Measurements from ENCODE around the gene CST4.
A peak's percentile ranks its signal among the peaks of the same experiment; 100 is the strongest.
"Not testable (repeated sequence)": the region's sequence is repeated elsewhere in the genome, so short reads cannot be mapped to it uniquely, and the experiment has no call there.

CST4 gene

DNA sequence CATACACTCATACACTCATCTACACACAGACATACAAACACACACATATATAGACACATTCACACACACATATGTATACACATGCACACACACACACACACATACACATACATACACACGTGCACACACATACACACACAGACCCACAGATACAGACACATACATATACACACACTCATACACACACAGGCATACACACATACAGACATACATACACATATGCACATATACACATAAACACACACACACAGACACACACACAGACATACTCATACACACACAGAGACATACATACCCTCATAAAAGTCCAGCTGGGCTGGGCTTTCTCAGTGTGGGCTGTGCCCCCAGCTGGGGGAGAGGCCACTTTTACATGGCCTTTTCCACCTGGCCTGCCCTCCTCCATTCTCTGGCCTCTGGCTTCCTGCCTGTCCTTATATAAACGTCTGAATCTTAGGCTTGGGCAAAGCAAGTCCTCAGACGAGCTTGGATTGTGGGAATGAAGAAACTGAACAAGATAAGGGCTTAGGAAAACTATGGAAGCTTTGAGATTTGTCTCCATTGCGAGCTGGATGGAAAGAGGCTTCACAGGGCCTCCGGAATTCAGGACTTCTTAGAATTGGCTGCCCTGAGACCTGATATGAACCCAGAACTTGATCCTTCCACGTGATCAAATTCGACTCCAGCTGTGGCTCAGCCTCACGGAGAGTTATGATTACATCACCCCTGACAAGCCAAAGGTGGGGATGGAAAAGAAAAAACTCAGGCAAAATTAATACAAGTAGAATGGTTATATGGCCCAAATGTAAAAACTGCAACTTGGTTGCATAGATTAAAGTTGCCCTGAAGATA lies 28.6 kb downstream of the CST4 start:
- DNase-seq, result no peak

DNA sequence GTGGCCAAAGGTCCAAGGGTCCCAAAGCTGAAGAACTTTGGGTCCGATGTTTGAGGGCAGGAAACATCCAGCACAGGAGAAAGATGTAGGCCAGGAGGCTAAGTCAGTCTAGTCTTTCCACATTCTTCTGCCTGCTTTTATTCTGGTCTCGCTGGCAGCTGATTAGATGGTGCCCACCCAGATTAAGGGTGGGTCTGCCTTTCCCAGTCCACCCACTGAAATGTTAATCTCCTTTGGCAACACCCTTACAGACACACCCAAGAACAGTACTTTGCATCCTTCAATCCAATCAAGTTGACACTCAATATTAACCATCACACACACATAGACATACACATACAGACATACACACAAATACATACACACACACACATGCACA lies 29.2 kb downstream of the CST4 start:
- not testable (repeated sequence) for DNase-seq

DNA sequence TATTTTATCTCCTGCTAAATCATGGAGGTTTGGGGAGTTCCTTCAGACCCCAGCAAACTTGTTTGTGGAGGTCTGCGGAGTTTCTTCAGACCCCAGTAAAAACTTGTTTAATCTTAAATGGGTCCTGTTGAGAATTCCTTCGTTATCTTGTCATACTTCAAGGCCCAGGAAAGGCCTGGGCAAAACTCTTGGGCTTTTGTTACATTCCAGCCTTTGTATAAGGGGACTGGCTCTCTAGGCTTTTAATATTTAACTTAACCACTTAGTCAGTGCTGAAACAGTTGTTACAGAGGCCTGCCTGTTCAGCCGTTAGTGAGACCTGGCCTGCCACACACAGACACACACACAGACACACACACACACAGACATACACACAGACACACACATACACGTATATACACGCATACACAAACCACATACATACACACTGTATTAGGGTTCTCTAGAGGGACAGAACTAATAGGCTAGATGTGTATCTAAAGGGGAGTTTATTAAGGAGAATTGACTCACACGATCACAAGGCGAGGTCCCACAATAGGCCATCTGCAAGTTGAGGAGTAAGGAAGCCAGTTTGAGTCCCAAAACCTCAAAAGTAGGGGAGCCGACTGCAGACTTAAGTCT lies 29.7 kb downstream of the CST4 start:
- no peak for DNase-seq

DNA sequence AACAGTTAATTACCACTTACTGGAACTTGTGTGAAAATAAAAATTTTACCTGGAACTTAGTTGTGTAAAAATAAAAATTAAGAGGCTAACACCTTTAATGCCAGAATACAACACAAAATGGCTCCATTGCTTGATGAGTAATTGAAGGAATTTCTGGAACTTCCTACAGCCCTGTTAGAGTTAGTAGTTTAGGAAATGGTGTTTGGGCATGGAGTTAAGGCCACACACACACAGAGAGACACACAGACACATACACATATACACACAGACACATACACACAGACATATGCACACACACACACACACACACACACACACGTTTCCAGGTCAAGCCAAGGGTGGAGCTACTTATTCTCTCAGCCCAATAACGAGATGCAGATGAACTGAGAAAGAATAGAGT lies 30.5 kb downstream of the CST4 start:
- no peak for DNase-seq

DNA sequence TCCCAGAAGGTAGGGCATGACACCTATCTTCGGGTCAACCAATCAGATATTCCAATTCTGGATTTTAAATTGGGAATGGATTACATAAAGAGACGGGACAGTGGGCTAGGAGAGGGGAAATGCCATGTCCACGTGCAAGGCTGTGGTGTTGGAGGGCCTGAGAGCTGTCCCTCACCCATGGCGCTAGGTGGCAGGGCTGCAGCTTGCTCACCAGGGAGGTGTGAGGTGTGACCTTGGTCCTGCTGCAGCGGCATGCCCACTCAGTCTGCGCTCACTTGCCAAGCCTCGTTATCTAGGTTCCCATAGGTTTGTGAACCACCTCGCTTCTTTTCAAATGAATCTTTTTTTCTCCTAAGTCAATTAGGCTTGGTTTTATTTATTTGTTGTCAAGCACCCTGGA lies 31.6 kb downstream of the CST4 start:
- no peak for DNase-seq

DNA sequence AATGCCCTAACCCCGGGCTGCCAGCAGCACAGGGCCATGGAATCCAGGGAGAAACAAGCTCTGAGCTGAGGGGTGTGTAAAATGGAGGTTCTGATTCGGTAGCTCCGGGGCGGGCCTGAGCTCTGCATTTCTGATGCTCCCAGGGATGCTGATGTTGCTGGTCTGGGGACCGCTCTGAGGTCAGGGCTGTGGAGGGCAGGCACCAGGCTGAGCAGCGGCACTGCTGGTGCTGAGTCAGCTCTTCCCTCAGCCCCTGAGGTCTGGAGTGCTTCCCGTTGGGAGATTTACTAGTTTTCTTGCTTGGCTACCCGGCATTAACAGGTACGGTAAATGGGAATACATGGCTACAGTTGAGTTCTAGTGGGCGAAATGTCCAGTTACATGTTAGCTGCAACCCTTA lies 32.5 kb downstream of the CST4 start:
- DNase-seq, result no peak

DNA sequence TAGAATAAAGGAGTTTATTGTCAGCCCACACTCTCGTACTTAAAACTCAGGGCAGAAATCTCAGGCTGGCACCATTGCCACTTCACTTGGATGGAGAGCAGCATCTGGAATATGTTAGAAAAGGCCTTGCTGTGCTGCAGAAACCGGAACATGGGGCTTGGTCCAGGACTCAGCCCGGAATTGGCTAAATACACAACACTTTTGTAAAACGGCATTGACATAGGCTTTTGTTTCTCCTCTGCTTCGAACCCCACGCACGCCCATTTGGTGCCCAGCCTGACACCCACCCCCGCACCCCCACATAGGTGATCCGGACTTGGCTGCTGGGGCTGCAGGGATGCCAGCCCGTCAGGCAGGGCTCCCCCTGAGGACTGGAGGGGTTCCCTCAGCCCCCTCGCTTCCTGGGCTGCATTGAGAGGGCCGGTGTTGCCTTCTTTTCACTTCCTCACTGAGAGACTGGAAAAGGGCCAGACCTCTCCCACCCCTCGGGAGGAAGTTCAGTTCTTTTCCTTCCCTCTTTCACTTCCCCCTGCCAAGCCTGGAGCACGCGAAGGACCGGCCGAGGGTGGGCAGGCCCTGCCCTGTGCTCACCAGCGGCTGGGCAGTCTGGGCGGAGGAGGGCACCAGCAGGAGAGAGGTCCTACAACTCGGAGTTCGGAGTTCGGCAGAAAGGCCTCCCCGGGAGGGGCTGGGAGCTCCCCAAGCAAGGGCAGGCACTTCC lies 33.2 kb downstream of the CST4 start:
- peak; percentile 75 to 79 for DNase-seq

DNA sequence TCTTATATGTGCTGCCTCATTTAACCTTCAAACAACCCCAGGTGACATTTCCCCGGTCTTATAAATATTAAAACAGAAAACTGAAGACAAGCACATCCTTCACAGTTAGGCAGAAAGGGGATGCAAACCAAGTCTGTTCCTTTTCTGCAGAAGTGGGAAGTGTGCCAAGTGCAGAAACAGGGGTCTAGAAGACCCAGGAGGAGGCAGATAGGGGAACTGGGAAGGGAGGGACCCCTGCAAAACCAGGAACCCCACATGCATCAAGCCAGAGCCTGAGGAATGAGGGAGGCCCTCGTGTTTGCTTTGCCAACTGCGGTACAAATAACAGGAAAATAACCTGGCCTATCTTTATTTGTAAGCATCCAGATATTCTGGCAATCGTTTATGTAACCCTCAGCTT lies 34.1 kb downstream of the CST4 start:
- no peak for DNase-seq

DNA sequence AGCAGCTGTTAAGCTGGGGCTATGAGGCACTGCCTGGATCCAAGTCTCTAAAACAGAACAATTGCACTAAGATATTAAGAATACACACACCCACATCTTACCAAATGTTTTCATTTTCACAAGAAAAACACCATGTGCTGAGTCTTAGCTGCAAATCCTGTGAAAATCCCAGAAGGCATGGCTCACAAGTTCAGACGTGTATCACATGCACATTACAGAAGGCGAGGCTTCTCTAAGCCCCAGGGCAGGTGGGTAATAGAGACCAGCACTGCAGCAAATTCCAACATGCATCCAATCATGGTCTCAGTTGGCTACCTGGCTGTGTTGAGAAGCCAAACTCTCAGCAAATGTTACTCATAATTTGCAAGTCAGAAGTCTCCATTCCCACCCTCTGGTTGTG lies 34.8 kb downstream of the CST4 start:
- DNase-seq, result no peak

DNA sequence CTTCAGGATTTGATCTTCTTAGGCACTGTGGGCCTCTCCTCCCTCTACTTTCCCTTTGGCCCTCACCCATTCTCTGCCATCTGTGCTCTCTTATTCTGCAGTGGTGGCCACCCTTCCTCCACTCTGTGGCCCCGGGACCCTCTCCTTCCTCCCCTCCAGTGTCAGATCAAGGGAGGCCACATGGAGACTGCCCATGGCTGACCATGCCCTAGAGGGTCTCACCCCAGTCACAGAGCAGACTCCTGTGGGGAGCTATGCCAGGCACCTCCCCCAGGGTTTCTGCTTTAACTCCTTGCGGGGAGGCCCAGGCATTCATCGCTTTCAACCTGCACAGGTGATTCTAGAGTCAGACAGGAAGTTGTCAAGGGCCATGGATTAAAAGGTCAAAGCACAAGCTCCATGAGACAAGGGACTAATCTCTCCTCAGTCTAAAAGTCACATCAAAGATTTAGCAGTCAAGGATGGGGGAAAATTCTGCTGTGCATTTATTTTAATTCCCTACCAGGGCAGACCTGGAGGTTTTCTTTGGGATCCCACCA lies 35.4 kb downstream of the CST4 start:
- no peak for DNase-seq

DNA sequence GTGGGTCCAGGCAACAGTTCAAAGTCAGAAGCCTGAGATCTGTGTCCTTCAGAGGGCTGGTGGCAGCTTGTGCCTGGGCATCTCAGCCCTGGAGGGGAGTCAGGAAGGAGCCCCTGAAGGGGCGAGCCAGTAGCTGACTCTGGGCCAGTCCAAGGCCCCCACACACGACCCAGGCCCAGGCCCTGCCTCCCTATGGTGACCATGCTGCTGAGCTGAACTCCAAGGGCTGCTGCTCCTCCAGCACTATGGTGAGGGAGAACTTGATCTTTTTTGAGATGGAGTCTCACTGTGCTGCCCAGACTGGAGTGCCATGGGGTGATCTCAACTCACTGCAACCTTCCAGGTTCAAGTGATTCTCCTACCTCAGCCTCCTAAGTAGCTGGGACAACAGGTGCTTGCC lies 35.9 kb downstream of the CST4 start:
- no peak for DNase-seq

DNA sequence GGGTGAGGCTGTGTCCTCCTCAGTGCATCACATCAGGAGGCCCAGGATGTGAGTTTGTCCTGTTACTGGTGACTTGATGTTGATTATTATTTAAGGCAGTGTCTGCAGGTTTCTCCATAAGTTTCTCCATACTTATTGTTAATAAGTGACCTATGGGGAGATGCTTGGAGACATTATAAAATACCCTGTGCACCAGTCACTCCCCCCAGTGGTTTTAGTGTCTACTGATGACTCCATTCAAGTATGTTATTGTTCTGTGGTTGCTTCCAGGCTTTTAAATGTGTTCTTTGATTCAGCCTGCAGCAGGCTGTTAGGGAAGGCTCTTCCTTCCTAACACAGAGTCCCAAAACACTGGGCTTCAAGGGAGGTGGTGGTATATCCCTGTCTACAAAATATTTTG lies 36.5 kb downstream of the CST4 start:
- no peak for DNase-seq

DNA sequence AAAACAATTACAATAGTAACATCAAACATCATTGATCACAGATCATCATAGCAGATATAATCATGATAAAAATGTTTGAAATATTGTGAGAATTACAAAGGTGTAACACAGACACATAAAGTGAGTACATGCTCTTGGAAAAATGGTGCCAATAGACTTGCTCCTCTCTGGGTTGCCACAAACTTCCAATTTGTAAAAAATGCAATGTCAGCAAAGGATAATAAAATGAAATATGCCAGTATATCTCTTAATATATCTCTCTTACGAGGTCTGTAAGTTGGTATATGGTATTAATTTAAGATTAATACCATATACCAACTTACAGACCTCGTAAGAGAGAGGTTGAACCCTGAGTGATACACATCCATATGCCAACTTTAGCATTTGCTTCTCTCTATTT lies 37.7 kb downstream of the CST4 start:
- no peak for DNase-seq

DNA sequence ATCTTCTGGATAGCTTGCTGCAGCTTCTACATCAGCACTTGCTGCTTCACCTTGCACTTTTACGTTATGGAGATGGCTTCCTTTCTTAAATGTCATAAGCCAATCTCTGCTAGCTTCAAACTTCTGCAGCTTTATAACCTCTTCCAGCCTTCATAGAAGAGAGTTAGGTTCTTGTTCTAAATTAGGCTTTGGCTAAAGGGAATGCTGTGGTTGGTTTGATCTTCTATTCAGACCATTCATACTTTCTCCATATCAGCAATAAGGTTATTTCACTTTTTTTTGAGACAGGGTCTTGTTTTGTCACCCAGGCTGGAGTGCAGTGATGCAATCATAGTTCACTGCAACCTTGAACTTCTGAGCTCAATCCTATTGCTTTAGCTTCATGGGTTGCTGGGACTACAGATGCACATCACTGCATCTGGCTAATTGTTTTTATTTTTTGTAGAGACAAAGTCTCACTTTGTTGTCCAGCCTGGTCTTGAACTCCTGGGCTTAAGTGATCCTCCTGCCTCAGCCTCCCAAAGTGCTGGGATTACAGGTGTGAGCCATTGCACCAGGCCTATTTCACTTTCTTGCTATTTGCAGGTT lies 38.9 kb downstream of the CST4 start:
- DNase-seq, result no peak

DNA sequence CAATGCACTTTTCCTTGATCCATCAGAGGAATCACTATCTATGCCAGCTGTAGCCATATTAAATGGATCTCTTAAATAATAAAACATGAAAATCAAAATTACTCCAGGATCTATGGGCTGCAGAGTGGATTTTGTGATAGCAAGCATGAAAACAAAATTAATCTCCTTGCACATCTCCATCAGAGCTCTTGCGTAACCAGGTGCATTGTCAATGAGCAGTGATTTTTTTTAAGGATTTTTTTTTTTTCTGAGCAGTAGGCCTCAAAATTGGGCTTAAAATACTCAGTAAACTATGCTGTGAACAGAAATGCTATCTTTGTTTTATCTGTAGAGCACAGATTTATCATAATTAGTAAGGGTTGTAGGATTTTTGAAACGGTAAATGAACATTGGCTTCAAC lies 39.6 kb downstream of the CST4 start:
- no peak for DNase-seq

DNA sequence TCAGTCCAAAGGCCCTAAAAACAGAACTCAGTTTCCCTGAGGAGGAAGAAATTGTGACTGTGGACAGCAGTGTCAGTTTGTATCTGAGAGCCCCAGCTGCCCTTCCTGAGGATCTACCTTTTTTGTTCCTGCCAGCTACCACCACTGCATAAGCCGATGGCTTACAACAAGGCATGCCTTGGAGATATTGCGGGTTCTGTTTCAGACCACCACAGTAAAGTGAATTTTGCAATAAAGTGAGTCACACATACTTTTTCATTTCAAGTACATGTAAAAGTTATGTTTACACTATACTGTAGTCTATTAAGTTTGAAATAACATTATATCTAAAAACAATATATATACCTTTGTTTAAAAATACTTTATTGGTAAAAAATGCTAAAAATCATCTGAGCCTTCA lies 41.5 kb downstream of the CST4 start:
- no peak for DNase-seq

DNA sequence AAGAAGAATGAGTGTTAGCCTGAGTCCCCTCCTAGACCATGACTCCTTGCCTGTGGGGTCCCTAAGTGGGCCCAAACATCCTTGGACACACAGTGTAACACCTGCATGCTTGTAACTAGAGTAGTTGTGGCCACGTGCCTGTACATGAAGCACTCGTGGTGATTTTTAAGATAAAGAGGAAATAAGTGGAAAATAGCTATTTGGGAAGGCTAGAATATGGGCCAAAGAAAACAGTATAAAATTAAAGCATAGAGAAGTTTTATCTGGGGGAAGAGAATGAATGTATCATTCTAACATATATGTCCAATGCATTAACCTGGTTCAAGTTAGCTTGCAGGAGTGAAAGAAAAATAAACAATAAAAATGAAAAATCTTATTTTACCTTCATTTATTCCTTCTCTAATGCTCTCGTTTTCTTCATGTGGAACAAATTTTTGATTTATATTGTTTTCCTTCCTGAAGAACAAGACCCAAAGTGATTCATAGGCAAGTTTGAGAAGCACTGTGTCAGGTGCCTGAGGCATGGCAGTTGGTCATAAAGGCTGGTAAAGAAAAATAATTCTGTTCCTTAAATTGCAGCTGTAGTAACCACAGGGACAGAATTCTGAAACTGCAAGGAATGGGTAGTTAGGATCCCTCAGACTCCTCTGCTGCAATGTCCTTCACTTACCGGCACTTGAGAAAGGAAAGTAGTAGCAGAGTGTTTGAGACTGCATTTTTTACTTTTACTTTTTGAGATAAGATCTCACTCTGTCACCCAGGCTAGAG lies 42.5 kb downstream of the CST4 start:
- DNase-seq, result no peak

DNA sequence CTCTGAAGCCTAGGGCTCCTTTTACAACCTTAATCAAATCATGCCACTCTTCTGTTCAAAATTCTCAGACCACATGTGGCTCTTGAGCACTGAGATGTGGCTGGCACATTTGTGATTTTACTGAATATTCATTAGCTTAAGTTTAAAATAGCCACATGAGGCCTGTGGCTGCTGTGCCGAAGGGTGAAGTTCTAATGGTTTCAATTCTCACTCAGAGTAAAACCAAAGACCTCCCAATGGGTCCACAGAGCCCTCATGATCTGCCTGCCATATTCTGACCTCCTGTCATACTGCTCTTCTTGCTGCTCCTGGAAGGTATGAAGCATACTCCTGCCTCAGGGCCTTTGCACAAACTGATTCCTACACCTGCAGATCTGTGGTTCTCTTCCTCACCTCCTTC lies 43.3 kb downstream of the CST4 start:
- no peak for DNase-seq

DNA sequence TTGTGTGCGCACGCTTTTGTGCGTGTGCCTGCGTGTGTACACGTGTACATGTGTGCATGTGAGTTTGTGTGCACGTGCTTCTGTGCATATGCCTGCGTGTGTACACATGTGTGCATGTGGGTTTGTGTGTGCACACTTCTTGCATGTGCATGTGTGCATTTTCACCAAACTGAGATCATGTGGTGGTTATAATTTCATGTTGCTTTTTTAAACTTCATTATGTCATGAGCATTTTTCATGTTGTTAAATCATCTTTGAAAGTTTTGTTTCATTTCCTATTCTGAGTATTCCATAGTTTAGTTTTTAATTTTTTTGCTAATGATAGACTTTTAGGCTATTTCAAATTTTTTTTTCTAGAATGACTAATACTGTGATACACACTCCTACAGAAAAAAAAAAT lies 44.7 kb downstream of the CST4 start:
- no peak for DNase-seq

DNA sequence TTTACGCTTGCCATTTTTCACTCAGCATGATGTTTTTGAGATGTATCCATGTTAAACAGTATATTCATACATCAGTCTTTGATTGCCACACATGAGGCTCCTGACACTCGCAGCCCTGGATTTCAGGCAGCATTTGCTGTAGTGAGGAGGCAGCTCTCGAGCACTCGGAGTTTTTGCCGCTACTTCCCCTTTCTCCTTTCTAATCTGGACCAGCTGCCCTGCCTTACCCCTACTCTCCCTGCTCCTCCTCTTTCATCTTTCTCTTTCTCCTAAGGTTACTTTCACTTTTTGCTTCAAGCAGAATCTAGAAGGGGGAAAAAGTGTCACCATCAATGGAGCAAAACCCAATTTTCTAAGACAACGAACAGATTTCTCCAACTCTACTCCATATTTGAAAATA lies 45.2 kb downstream of the CST4 start:
- peak; percentile 34 to 47 for DNase-seq

DNA sequence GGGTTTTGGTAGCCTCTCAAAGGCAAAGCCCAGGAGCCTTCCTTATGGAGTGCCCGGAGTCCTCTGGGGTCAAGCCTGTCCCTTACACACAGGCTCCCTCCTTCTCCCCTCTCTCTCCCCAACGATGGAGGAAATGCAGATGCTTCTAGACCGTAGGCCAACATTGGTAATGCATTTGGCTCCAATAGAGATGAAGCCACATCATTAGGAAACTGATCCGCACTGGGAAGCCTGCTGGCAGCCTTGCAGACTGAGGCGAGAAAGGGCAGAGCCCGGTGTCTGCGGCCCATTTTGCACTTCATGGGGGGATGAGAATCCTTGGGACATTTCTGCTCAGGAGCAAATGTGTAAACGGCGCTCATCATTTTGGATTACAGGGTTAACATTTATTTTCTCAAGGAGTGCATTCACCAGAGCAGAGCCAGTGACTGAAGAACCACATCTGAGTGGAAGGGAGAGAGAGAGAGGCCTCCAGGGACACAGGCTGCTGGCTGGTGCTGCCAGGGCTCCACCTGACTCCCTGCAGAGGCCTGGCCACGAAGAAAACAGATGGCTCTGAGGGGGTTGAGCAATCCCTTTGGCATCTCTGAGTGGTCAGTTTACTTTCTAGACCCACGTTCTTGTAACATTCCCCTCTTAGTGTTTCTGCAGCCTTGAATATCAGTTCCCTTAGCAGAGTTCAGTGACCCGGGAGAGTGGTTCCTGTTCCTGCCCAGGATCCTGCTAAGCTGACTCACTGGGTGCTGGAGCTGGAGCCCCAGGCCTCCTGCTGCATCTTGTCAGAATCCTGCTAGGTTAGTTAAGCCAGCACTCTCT lies 46.7 kb downstream of the CST4 start:
- no peak for DNase-seq

All from AML-193 (cell line).